HEK293 (cell line): ENCODE data around the gene ELMO1.

Experiments
- CTCF ChIA-PET: fragments of 350-600 bp; formaldehyde crosslinking; extraction: SDS; loops from one replicate; lab custom pipeline; 2021; ENCODE audit warnings: antibody characterized with exemption; lab: Yijun Ruan, JAX
- POLR2A ChIA-PET: fragments of 300-600 bp; formaldehyde crosslinking; extraction: SDS; loops from one replicate; lab custom pipeline; 2020; ENCODE audit warnings: antibody characterized with exemption, inconsistent platforms; lab: Yijun Ruan, JAX
- H3K27ac ChIP-seq: fragments of 200-500 bp; sonication (Bioruptor generic); 2 replicates; pipeline ENCODE4 v1.5.1; 2014; ENCODE audit warnings: low read depth, low read length, control low read depth, inconsistent platforms; ENCODE audit errors: extremely low read depth
- H3K36me3 ChIP-seq, 2 experiments: fragments of 200-500 bp in 1 of 2; sonication (Bioruptor generic) in 1 of 2; 1 replicate in 1 of 2; 2 replicates in 1 of 2; pipeline ENCODE4 v1.5.1; 2014 to 2017; ENCODE audit warnings: inconsistent platforms in 2 of 2, low read length in 2 of 2; ENCODE audit not compliant: control insufficient read depth in 2 of 2, insufficient read depth in 1 of 2
- H3K4me1 ChIP-seq: fragments of 200-500 bp; sonication (Bioruptor generic); 2 replicates; pipeline ENCODE4 v1.5.1; 2014; ENCODE audit warnings: mild to moderate bottlenecking, low read length, inconsistent platforms; ENCODE audit not compliant: control insufficient read depth, insufficient read depth
- H3K4me3 ChIP-seq: 2 replicates; pipeline ENCODE4 v1.5.1; 2011; ENCODE audit warnings: low read depth, mild to moderate bottlenecking, control low read depth, low read length, moderate library complexity
- H3K9me3 ChIP-seq: fragments of 200-500 bp; sonication (Bioruptor generic); 2 replicates; pipeline ENCODE4 v1.5.1; 2014; ENCODE audit warnings: low read depth, low read length, inconsistent platforms; ENCODE audit not compliant: control insufficient read depth, insufficient read depth
- AEBP2 ChIP-seq: fragments of 450-650 bp; formaldehyde crosslinking; IDR thresholded peaks from 2 replicates; pipeline ENCODE4 v1.5.1; 2016; ENCODE audit warnings: missing biosample characterization, missing genetic modification characterization, borderline replicate concordance
- CTCF ChIP-seq: fragments of 450-650 bp; formaldehyde crosslinking; IDR thresholded peaks from 2 replicates; pipeline ENCODE4 v1.5.1; 2016; ENCODE audit warnings: missing biosample characterization, missing genetic modification characterization
- SCRT1 ChIP-seq: fragments of 450-650 bp; formaldehyde crosslinking; IDR thresholded peaks from 2 replicates; pipeline ENCODE4 v1.5.1; 2016; ENCODE audit warnings: missing biosample characterization, missing genetic modification characterization, borderline replicate concordance
- SP2 ChIP-seq: fragments of 450-650 bp; formaldehyde crosslinking; IDR thresholded peaks from 2 replicates; pipeline ENCODE4 v1.5.1; 2016; ENCODE audit warnings: missing biosample characterization, missing genetic modification characterization
- ZBTB21 ChIP-seq: fragments of 450-650 bp; formaldehyde crosslinking; IDR thresholded peaks from 2 replicates; pipeline ENCODE4 v1.5.1; 2017; ENCODE audit warnings: missing biosample characterization, missing genetic modification characterization
- ZBTB48 ChIP-seq: fragments of 450-650 bp; formaldehyde crosslinking; IDR thresholded peaks from 2 replicates; pipeline ENCODE4 v1.5.1; 2016; ENCODE audit warnings: missing biosample characterization, missing genetic modification characterization
- ZNF10 ChIP-seq: fragments of 450-650 bp; formaldehyde crosslinking; IDR thresholded peaks from 2 replicates; pipeline ENCODE4 v1.5.1; 2017; ENCODE audit warnings: missing biosample characterization, missing genetic modification characterization
- ZNF133 ChIP-seq: fragments of 450-650 bp; formaldehyde crosslinking; IDR thresholded peaks from 2 replicates; pipeline ENCODE4 v1.5.1; 2016; ENCODE audit warnings: missing biosample characterization, missing genetic modification characterization
- ZNF157 ChIP-seq: fragments of 450-650 bp; formaldehyde crosslinking; IDR thresholded peaks from 2 replicates; pipeline ENCODE4 v1.5.1; 2016; ENCODE audit warnings: missing biosample characterization, missing genetic modification characterization
- ZNF175 ChIP-seq: fragments of 450-650 bp; formaldehyde crosslinking; IDR thresholded peaks from 2 replicates; pipeline ENCODE4 v1.5.1; 2016; ENCODE audit warnings: missing biosample characterization, missing genetic modification characterization
- ZNF202 ChIP-seq: fragments of 450-650 bp; formaldehyde crosslinking; IDR thresholded peaks from 2 replicates; pipeline ENCODE4 v1.5.1; 2016; ENCODE audit warnings: missing biosample characterization, missing genetic modification characterization, borderline replicate concordance
- ZNF214 ChIP-seq: fragments of 450-650 bp; formaldehyde crosslinking; IDR thresholded peaks from 2 replicates; pipeline ENCODE4 v1.5.1; 2017; ENCODE audit warnings: missing biosample characterization, mild to moderate bottlenecking, missing genetic modification characterization, borderline replicate concordance
- ZNF354C ChIP-seq: fragments of 450-650 bp; formaldehyde crosslinking; IDR thresholded peaks from 2 replicates; pipeline ENCODE4 v1.5.1; 2016; ENCODE audit warnings: missing biosample characterization, missing genetic modification characterization, low read depth, borderline replicate concordance
- ZNF488 ChIP-seq: fragments of 450-650 bp; formaldehyde crosslinking; IDR thresholded peaks from 2 replicates; pipeline ENCODE4 v1.5.1; 2016; ENCODE audit warnings: missing biosample characterization, missing genetic modification characterization
- ZNF585B ChIP-seq: fragments of 450-650 bp; formaldehyde crosslinking; IDR thresholded peaks from 2 replicates; pipeline ENCODE4 v1.5.1; 2016; ENCODE audit warnings: missing biosample characterization, missing genetic modification characterization
- ZNF610 ChIP-seq: fragments of 450-650 bp; formaldehyde crosslinking; IDR thresholded peaks from 2 replicates; pipeline ENCODE4 v1.5.1; 2016; ENCODE audit warnings: missing biosample characterization, missing genetic modification characterization, borderline replicate concordance
- ZNF621 ChIP-seq: fragments of 450-650 bp; formaldehyde crosslinking; IDR thresholded peaks from 2 replicates; pipeline ENCODE4 v1.5.1; 2017; ENCODE audit warnings: missing biosample characterization, missing genetic modification characterization
- ZSCAN5A ChIP-seq: fragments of 450-650 bp; formaldehyde crosslinking; IDR thresholded peaks from 2 replicates; pipeline ENCODE4 v1.5.1; 2016; ENCODE audit warnings: missing biosample characterization, missing genetic modification characterization
- TF ChIP-seq, protein P1 (sequence below): fragments of 450-650 bp; formaldehyde crosslinking; IDR thresholded peaks from 2 replicates; pipeline ENCODE4 v1.5.0; 2017; ENCODE audit warnings: missing biosample characterization, missing genetic modification characterization, borderline replicate concordance
- TF ChIP-seq, protein P2 (sequence below): fragments of 450-650 bp; formaldehyde crosslinking; IDR thresholded peaks from 2 replicates; pipeline ENCODE4 v1.5.1; 2016; ENCODE audit warnings: missing biosample characterization, missing genetic modification characterization, borderline replicate concordance

Gene ELMO1

GRCh38 chr7:37304921-37305320 lies 143.7 kb downstream of the ELMO1 start:
- TF ChIP-seq ZNF10 (no peak), AEBP2 (tag by site-specific recombination) (no peak), ZNF202 (tag by site-specific recombination) (no peak), ZNF157 (tag by site-specific recombination) (no peak), ZNF175 (no peak), ZNF133 (tag by site-specific recombination) (no peak), ZBTB48 (tag by site-specific recombination) (no peak), SP2 (no peak), ZNF621 (tag by site-specific recombination) (no peak)
- TF ChIP-seq, protein P1, sequence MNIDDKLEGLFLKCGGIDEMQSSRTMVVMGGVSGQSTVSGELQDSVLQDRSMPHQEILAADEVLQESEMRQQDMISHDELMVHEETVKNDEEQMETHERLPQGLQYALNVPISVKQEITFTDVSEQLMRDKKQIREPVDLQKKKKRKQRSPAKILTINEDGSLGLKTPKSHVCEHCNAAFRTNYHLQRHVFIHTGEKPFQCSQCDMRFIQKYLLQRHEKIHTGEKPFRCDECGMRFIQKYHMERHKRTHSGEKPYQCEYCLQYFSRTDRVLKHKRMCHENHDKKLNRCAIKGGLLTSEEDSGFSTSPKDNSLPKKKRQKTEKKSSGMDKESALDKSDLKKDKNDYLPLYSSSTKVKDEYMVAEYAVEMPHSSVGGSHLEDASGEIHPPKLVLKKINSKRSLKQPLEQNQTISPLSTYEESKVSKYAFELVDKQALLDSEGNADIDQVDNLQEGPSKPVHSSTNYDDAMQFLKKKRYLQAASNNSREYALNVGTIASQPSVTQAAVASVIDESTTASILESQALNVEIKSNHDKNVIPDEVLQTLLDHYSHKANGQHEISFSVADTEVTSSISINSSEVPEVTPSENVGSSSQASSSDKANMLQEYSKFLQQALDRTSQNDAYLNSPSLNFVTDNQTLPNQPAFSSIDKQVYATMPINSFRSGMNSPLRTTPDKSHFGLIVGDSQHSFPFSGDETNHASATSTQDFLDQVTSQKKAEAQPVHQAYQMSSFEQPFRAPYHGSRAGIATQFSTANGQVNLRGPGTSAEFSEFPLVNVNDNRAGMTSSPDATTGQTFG (tag by site-specific recombination): no peak
- TF ChIP-seq, protein P2, sequence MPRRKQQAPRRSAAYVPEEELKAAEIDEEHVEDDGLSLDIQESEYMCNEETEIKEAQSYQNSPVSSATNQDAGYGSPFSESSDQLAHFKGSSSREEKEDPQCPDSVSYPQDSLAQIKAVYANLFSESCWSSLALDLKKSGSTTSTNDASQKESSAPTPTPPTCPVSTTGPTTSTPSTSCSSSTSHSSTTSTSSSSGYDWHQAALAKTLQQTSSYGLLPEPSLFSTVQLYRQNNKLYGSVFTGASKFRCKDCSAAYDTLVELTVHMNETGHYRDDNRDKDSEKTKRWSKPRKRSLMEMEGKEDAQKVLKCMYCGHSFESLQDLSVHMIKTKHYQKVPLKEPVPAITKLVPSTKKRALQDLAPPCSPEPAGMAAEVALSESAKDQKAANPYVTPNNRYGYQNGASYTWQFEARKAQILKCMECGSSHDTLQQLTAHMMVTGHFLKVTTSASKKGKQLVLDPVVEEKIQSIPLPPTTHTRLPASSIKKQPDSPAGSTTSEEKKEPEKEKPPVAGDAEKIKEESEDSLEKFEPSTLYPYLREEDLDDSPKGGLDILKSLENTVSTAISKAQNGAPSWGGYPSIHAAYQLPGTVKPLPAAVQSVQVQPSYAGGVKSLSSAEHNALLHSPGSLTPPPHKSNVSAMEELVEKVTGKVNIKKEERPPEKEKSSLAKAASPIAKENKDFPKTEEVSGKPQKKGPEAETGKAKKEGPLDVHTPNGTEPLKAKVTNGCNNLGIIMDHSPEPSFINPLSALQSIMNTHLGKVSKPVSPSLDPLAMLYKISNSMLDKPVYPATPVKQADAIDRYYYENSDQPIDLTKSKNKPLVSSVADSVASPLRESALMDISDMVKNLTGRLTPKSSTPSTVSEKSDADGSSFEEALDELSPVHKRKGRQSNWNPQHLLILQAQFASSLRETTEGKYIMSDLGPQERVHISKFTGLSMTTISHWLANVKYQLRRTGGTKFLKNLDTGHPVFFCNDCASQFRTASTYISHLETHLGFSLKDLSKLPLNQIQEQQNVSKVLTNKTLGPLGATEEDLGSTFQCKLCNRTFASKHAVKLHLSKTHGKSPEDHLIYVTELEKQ (tag by site-specific recombination): no peak
- Histone ChIP-seq H3K27ac (no peak overlapping the region), H3K4me1 (peaks cover 8% of the 10 kb centered on the region; the same call in 1 of the 2 replicates), H3K36me3 (no peaks in the 10 kb centered on the region), H3K4me3 (no peak overlapping the region), H3K9me3 (no peaks in the 10 kb centered on the region)
- POLR2A ChIA-PET: no interaction called here
- CTCF ChIA-PET: no interaction called here

DNA sequence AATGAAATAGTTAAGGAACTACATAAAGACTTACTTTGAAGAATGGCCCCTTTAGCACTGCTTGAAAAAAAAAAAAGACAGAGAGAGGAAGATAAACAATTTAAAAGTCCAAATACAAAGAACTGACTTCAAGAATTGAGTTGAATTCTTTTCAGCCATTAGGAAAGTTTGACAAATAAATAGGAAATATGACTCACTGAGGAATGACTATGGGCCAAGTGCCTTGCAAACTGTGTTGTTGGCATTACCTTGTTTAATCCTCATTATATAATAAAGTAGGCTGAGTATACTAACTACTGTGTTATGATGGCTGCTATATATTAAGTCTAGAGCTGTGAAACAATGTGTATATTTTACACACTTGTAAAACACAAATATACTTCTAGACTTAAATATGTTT lies 151.1 kb downstream of the ELMO1 start:
- H3K27ac ChIP-seq: no peak overlapping the region
- CTCF ChIA-PET: interaction anchor here (0.9 to 1.0 kb wide), 2 partner anchors 12 to 13 kb away, joined by 3 to 4 read pairs; no protein-coding TSS in a partner anchor
- POLR2A ChIA-PET: no interaction called here
- no peak overlapping the region for H3K4me3 ChIP-seq
- no peaks in the 10 kb centered on the region for H3K36me3 ChIP-seq
- no peak for TF ChIP-seq ZNF214 (tag by site-specific recombination)
- no peak for TF ChIP-seq ZNF585B
- TF ChIP-seq SCRT1 (tag by site-specific recombination): no peak
- no peak for TF ChIP-seq ZNF354C (tag by site-specific recombination)
- no peaks in the 10 kb centered on the region for H3K4me1 ChIP-seq
- no peaks in the 10 kb centered on the region for H3K9me3 ChIP-seq

DNA sequence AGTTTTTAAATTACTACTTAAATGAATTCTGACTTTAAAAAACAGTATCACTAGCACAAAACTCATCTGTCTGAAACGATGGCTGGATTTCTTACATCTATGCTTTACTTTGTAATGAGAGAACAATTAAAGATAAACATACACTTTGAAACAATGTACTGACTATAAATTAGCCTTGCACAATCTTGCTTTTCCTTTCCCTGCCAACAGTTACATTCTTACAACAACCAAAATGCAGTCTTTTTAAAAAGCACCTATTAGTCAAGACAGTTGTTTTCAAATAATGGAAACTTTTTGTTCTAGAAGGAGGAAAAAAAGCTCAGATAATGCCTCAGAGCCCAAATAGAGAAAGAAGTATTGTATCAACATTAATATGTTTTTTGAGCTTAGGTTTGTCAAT lies 153.3 kb downstream of the ELMO1 start:
- ChIA-PET POLR2A (no interaction called here), CTCF (interaction anchor here (0.8 kb wide), 1 partner anchor 538 kb away, joined by 4 read pairs; no protein-coding TSS in a partner anchor)
- Histone ChIP-seq H3K9me3 (no peaks in the 10 kb centered on the region), H3K4me3 (no peak overlapping the region), H3K27ac (no peak overlapping the region), H3K4me1 (no peaks in the 10 kb centered on the region), H3K36me3 (no peaks in the 10 kb centered on the region)
- TF ChIP-seq ZNF610 (tag by site-specific recombination) (no peak), ZSCAN5A (tag by site-specific recombination) (no peak), CTCF (no peak), ZNF488 (tag by site-specific recombination) (no peak), ZBTB21 (no peak)
